Large intestine (tissue), 3 donors: ENCODE data around the gene PPP1R13B. TPM values are rescaled to one million over a fixed set of nuclear protein-coding genes. Genes with fewer than 3 reads are reported as not detected.

Experiments used
- DNase-seq, 2 donors: peaks; one replicate each; pipeline versions ENCODE4 v3.0.0 to v3.0.0-alpha.2; 2013
- H3K27ac ChIP-seq: one replicate; pipeline ENCODE4 v1.5.1; 2013; ENCODE audit warnings: low read length
- H3K27me3 ChIP-seq: 2 replicates; pipeline ENCODE4 v1.6.1; 2013; ENCODE audit warnings: low read length; ENCODE audit not compliant: control insufficient read depth, insufficient read depth
- H3K36me3 ChIP-seq: 2 replicates; pipeline ENCODE4 v1.6.1; 2013; ENCODE audit warnings: low read length; ENCODE audit not compliant: control insufficient read depth, insufficient read depth
- H3K4me1 ChIP-seq: one replicate; pipeline ENCODE4 v1.6.1; 2013; ENCODE audit warnings: low read length; ENCODE audit not compliant: control insufficient read depth, insufficient read depth
- H3K4me3 ChIP-seq: one replicate; pipeline ENCODE4 v1.5.1; 2013; ENCODE audit warnings: low read length
- H3K9me3 ChIP-seq: one replicate; pipeline ENCODE4 v1.6.1; 2013; ENCODE audit warnings: mild to moderate bottlenecking, low read depth, low read length, moderate library complexity; ENCODE audit not compliant: control insufficient read depth
- WGBS: methylation state at CpG from one replicate; pipeline ENCODE4 v1.1.5; 2013; ENCODE audit warnings: low lambda C conversion rate; ENCODE audit not compliant: insufficient coverage; 5-methylcytosine and 5-hydroxymethylcytosine counted together
- polyA plus RNA-seq: library from polyadenylated mRNA; unstranded; fragments of 120-200 nt; gene quantifications from one replicate; pipeline ENCODE4 v1.2.1, GENCODE V29; 2013

The PPP1R13B gene
- polyA plus RNA-seq, 1 donor: 29.7 TPM

DNA sequence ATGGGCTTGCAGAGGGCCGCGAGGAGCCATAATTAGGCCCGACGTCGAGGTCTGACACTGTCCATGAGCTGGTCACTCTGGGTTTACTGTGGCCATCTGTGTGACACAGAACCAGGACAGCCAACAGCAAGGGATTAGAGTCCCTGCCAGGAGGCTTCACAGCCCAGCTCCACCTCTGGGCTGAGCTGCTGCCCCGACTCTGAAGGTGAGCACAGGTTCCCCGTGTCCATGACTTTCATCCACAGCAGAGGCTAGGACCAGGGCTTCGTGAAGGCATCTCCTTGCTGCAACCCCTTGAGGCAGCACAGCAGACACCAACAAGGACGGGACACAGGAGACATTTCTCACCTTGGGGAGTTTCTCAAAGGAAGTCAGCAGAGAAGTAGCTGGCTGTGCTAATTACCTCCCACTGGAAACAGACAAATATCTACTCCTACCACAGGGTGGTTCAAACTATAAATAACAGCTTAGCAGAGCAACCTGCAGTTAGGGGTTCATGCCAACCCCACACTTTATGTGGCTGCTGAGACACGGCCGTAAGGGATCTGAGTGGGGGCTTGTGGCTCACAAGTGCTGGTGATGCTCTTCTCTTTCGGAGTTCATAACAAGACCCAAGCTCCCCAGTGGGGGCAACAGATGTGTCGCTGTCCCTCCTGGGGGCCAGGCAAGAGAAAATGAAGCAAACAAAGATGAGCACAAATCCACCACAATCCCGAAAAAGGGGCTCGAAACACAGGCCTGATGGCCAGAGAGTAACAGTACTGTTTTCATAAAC, 102.6 kb downstream of the PPP1R13B start:
- no CpG with 5 or more reads among the region's 15 CpGs for WGBS
- peaks cover 20% of the 10 kb centered on the region for H3K4me1 ChIP-seq
- H3K9me3 ChIP-seq: no peaks in the 10 kb centered on the region
- no peak overlapping the region for H3K27ac ChIP-seq
- peaks cover 55% of the 10 kb centered on the region for H3K36me3 ChIP-seq
- no peak overlapping the region for H3K4me3 ChIP-seq
- H3K27me3 ChIP-seq: no peaks in the 10 kb centered on the region
- no peak for DNase-seq

DNA sequence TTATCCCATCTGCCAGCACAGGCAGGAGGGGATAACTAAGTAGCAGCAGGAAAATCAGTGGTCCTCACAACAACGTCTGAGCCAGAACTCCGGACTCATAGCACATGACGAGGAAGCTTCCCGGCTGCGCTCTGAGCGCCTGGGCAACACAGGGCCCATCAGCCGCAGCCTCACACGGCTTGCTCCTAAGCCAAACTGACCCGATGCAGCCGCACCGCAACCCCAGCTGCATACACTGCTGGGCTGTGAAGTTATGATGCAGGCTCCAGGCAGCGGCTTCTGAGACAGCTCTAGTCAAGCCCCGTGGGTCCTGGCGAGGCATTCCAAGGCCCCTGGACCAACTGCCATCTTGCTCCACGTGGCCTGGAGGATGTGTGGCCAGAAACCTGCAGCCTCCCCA, 103.7 kb downstream of the PPP1R13B start:
- no peaks in the 10 kb centered on the region for H3K9me3 ChIP-seq
- WGBS: no CpG with 5 or more reads among the region's 15 CpGs
- no peak for DNase-seq
- H3K27me3 ChIP-seq: no peaks in the 10 kb centered on the region
- H3K36me3 ChIP-seq: peaks cover 61% of the 10 kb centered on the region
- H3K27ac ChIP-seq: no peak overlapping the region
- peaks cover 20% of the 10 kb centered on the region for H3K4me1 ChIP-seq
- H3K4me3 ChIP-seq: no peak overlapping the region

DNA sequence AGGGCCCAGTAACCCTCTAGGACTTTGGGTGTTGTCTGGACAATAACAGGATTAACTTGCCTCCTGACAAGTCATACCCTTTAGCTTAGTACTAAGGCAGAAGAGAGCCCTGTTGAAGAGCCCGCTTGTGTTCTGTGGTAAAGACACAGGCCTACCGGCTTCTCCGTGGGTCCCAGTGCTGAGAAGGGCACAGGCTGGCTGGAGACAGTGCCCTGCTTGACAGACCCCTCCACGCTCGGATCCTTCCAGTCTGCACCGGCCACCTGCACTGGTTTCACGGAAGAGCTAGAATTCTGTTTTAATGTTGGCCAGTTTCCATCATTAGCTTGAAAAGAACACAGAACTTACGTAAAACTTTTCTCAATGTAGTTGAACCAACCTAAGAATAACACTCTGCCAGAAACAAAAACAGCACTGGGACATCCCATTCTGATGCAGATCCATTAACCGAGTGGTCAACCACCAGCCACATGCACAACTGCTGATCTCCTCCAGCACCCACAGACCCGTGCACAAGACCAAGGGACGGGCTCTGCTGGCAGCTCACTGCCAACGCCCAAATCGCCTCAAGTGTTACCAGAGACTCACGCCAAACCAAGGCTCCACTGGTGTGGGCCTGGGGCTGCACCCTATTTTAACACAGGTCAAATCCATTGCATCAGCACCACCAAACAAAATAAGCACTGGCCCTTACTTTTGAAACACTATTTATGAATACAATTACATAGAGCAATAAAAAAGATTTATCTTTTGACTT, 104.7 kb downstream of the PPP1R13B start:
- H3K27ac ChIP-seq: no peak overlapping the region
- no peak for DNase-seq
- WGBS: no CpG with 5 or more reads among the region's 14 CpGs
- H3K4me1 ChIP-seq: peaks cover 14% of the 10 kb centered on the region
- H3K27me3 ChIP-seq: no peaks in the 10 kb centered on the region
- H3K36me3 ChIP-seq: peaks cover 70% of the 10 kb centered on the region
- no peaks in the 10 kb centered on the region for H3K9me3 ChIP-seq
- no peak overlapping the region for H3K4me3 ChIP-seq

DNA sequence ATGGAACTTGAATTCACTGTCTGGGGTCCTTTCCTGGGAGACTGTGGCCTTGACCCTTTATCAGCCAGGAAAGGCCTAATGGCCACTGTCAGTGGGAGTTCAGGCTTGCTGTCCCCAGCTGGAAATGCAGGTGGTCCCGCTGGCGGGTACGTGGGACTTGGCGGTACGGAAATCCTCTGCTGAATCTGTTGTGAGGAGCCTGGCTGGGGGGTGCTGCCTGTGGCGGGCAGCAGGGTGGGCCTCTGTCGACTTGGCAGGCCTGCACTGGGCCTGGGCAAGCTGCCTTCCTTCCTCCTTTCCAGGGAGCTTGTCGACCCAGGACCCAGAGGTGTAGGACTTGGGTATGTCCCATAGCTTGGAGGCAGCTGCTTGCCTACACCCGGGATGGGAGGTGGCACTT, 105.5 kb downstream of the PPP1R13B start:
- no CpG with 5 or more reads among the region's 9 CpGs for WGBS
- DNase-seq: no peak

DNA sequence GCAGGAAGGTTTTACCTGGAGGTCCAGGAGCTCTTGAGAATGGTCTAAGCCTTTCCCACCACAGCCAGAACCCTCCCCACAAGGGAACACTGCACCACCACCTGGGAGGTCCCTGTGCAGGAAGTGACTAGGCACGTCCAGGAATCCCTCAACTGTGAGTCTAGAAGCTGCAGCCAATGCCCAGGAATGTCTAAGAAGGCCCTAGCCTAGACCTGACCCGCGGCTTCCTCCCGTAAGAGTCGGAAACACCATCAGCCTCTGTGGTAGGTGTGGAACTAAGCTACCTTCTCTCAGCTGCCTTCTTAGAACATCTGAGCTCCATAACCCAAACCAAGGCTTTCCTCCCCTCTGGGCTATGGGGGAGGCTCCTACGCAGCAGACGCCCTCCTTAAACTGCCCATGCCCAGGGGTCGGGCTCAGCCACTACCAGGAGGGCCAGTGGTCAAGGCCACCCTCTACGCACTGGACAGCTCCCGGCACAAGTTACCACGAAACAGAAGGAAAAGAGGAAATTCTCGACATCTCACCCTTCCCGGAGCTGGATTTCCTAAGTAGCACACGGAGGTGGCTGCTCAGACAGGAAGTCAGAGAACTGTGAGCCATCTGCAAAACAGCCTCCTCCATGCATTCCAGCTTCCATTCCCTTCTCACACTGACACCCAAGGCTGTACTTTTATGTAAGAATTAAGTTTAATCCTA, 106.2 kb downstream of the PPP1R13B start:
- Histone ChIP-seq H3K27ac (no peak overlapping the region), H3K9me3 (no peaks in the 10 kb centered on the region), H3K4me3 (no peak overlapping the region), H3K4me1 (peaks cover 11% of the 10 kb centered on the region), H3K27me3 (no peaks in the 10 kb centered on the region), H3K36me3 (peaks cover 76% of the 10 kb centered on the region)
- no CpG with 5 or more reads among the region's 14 CpGs for WGBS
- no peak for DNase-seq

More for the DNA sequence above, 105.5 kb downstream of the PPP1R13B start:
- Histone ChIP-seq H3K36me3 (peaks cover 71% of the 10 kb centered on the region), H3K27me3 (no peaks in the 10 kb centered on the region), H3K9me3 (no peaks in the 10 kb centered on the region), H3K27ac (no peak overlapping the region), H3K4me3 (no peak overlapping the region), H3K4me1 (peaks cover 14% of the 10 kb centered on the region)

DNA sequence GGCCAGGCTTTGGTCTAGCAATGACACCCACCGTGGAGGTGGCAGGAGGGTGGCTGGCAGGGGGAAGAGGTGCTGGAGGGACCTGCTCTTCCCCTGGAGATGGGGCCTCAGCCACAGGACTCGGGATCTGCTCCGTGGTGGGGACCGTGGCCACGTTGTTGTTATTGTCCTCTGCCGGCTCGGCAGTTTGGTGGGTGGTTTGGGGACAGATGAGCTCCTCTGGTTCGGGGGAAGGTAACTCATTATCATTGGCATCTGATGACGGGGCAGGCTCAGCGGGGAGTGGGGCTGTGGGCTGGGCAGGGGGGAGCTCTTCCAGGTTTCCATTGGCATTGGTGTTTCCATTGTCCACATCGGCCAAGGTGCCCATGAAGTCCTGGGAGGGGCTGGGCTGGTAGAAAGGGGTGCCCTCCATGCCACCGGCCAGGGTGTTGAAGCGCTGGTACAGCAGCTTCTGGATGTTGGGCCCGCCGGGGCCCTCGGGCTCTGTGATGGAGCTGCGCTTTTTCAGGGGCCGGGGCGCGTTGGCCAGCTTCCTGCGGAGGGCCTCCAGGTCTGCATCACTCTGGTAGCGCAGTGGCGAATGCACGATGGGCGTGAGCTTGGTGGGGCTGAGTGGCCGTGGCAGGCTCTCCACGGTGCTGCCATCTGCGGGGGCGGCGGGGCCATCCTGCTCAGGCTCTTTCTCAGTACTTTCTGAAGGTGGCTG, 107.4 kb downstream of the PPP1R13B start:
- H3K36me3 ChIP-seq: peaks cover 85% of the 10 kb centered on the region
- no peak overlapping the region for H3K27ac ChIP-seq
- no peaks in the 10 kb centered on the region for H3K27me3 ChIP-seq
- H3K4me3 ChIP-seq: no peak overlapping the region
- H3K4me1 ChIP-seq: peaks cover 8% of the 10 kb centered on the region
- DNase-seq: no peak
- H3K9me3 ChIP-seq: no peaks in the 10 kb centered on the region
- WGBS: no CpG with 5 or more reads among the region's 30 CpGs

DNA sequence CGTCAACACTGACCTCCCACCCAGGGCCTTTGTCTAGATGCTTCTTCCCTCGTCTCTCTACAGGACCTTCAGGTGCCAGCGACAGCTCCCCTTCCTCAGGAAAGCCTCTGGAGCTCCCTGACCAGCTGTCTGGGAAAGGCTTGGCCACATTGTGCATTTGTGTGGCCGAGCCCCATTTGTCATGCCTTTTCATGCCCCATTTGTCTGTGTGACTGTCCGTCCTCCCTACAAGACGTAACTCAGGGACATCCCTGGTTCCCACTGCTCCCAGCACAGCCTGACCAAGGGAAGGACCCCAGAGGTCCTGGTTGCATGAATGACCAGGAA, 107.9 kb downstream of the PPP1R13B start:
- Histone ChIP-seq H3K9me3 (no peaks in the 10 kb centered on the region), H3K4me1 (peaks cover 3% of the 10 kb centered on the region), H3K27me3 (no peaks in the 10 kb centered on the region), H3K27ac (no peak overlapping the region), H3K4me3 (no peak overlapping the region), H3K36me3 (peaks cover 85% of the 10 kb centered on the region)
- DNase-seq: no peak
- no CpG with 5 or more reads among the region's 6 CpGs for WGBS

DNA sequence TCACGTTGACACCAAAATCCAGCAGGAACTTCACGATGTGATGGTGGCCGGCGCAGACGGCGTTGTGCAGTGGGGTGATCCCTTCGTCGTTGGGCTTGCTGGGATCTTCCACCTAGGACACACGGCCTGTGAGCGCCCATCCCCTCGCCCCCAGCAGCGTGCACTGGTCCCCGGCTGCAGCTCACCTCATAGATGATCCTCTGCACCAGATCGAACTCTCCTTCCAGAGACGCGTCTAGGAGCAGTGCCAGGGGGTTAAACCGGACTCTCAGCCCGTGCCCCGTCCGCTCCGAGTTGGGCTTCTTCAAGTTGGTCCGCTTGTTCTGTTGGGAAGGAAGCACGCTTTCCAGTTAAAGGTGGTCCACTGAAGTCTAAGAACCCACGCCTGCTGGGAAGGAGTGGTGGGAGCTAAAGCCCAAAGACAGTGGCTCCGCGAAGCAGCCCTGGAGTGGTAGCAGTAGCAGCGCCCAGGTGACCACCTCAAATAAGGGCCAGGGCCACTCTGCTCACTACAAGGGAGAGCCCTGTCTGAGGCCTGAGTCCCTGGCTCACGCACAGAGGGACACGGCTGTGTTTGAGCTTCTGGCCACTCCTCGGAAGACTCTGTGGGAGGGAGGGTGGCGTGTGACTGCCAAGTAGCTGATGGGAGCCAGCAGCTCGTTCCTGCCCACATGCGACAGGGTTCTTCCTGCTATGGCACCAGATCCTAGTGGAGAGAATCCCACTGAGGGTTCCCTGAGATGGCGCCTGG, 108.5 kb downstream of the PPP1R13B start:
- Histone ChIP-seq H3K36me3 (peaks cover 86% of the 10 kb centered on the region), H3K4me3 (no peak overlapping the region), H3K27ac (no peak overlapping the region), H3K4me1 (no peaks in the 10 kb centered on the region), H3K9me3 (no peaks in the 10 kb centered on the region), H3K27me3 (no peaks in the 10 kb centered on the region)
- DNase-seq: no peak
- no CpG with 5 or more reads among the region's 34 CpGs for WGBS

DNA sequence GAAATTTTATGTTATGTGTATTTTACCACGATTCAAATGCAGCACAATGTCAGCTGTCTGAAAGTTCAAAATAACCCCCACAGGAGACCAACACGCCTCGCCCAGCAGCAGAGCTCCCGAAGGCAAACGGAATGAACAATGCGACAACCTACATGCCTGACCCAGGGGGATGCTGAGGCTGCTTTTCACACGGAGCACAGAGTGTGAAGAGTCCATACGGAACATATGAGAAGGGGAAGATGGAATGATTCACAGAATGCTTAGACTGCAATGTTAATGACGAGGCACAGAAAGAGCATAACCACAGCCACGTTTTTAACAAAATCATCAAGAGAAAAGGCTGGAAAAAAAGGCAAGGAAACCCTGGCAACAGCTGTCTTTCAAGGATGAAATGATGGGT, 109.2 kb downstream of the PPP1R13B start:
- Histone ChIP-seq H3K27me3 (no peaks in the 10 kb centered on the region), H3K4me3 (no peak overlapping the region), H3K27ac (no peak overlapping the region), H3K4me1 (no peaks in the 10 kb centered on the region), H3K9me3 (no peaks in the 10 kb centered on the region), H3K36me3 (peaks cover 85% of the 10 kb centered on the region)
- no peak for DNase-seq
- 100% methylated on average over 2 of the region's 10 CpGs for WGBS
